Panc1 (cell line): ENCODE data around the gene ZYX. TPM values are rescaled to one million over a fixed set of nuclear protein-coding genes. Genes with fewer than 3 reads are reported as not detected.

ENCODE experiments used
- ATAC-seq: fragments of 200-7000 bp; cut with Tn5 transposase; 2 replicates; pipeline ENCODE4 v1.9.1; 2020; ENCODE audit warnings: mild to moderate bottlenecking, moderate library complexity
- BruUV-seq: library from RNA; stranded (reverse); fragments of 400-500 nt; replicated peaks from 2 replicates; lab custom pipeline; 2021; lab: Mats Ljungman, UMichigan
- CTCF ChIA-PET: fragments of 300-600 bp; sonication (Branson Sonifier 250); formaldehyde crosslinking; loops from one replicate; lab custom pipeline; 2022; ENCODE audit warnings: antibody characterized with exemption; lab: Charles Lee
- POLR2A ChIA-PET: fragments of 300-600 bp; sonication (Branson Sonifier 250); formaldehyde crosslinking; loops from one replicate; lab custom pipeline; 2022; ENCODE audit warnings: antibody characterized with exemption; lab: Charles Lee
- DNase-seq: peaks from one replicate; pipeline ENCODE4 v3.0.0-alpha.2; 2010; ENCODE audit warnings: low read depth, low spot score
- H3K27ac ChIP-seq: 2 replicates; pipeline ENCODE4 v1.5.1; 2011; ENCODE audit warnings: mild to moderate bottlenecking, low read length, inconsistent platforms
- H3K27me3 ChIP-seq: fragments of 200-500 bp; sonication (Bioruptor generic); 2 replicates; pipeline ENCODE4 v1.6.0; 2014; ENCODE audit warnings: low read length, inconsistent platforms; ENCODE audit not compliant: control insufficient read depth, insufficient read depth
- H3K36me3 ChIP-seq: fragments of 200-500 bp; sonication (Bioruptor generic); 2 replicates; pipeline ENCODE4 v1.5.1; 2014; ENCODE audit warnings: inconsistent platforms, mild to moderate bottlenecking, low read length, moderate library complexity; ENCODE audit not compliant: control insufficient read depth, insufficient read depth
- H3K4me1 ChIP-seq: 2 replicates; pipeline ENCODE4 v1.5.1; 2011; ENCODE audit warnings: inconsistent platforms, mild to moderate bottlenecking, low read length, moderate library complexity; ENCODE audit not compliant: control insufficient read depth, insufficient read depth
- H3K4me3 ChIP-seq, 2 experiments: 2 replicates each; pipeline ENCODE4 v1.5.1; 2011 to 2012; ENCODE audit warnings: low read depth in 2 of 2, low read length in 2 of 2, mild to moderate bottlenecking in 2 of 2, inconsistent platforms in 1 of 2, moderate library complexity in 1 of 2
- H3K9me3 ChIP-seq: fragments of 200-500 bp; sonication (Bioruptor generic); 2 replicates; pipeline ENCODE4 v1.5.1; 2014; ENCODE audit warnings: low read depth, mild to moderate bottlenecking, inconsistent platforms, low read length, moderate library complexity; ENCODE audit not compliant: control insufficient read depth, insufficient read depth
- CTCF ChIP-seq: fragments of 450-650 bp; IDR thresholded peaks from 2 replicates; pipeline ENCODE4 v1.5.1; 2017; ENCODE audit warnings: mild to moderate bottlenecking
- POLR2AphosphoS5 ChIP-seq: IDR thresholded peaks from 2 replicates; pipeline ENCODE4 v1.6.1; 2012; ENCODE audit warnings: mild to moderate bottlenecking, low read depth, low read length, moderate library complexity
- SIN3A ChIP-seq: IDR thresholded peaks from 2 replicates; pipeline ENCODE4 v1.6.1; 2012; ENCODE audit warnings: low read depth, mild to moderate bottlenecking, low read length, moderate library complexity, borderline replicate concordance; ENCODE audit not compliant: insufficient read depth
- TCF7L2 ChIP-seq: IDR thresholded peaks from 2 replicates; pipeline ENCODE4 v1.6.1; 2011; ENCODE audit warnings: mild to moderate bottlenecking, low read depth, low read length, inconsistent platforms
- in situ Hi-C: cut with HindIII; loops from 2 replicates; pipeline ENCODE4 v1.10.0; 2016; ENCODE audit warnings: low sequenced_read_pairs, low pct_unique_long_range_greater_than_20kb
- intact Hi-C: fragments of 100-400 bp; cut with micrococcal nuclease; formaldehyde crosslinking; loops from one replicate; pipeline ENCODE4 v1.10.0; 2022; ENCODE audit not compliant: unreplicated experiment
- total RNA-seq: library from RNA; stranded (reverse); gene quantifications from one replicate; pipeline ENCODE4 v1.2.1, GENCODE V29; 2021; ENCODE audit not compliant: unreplicated experiment
- TF ChIP-seq, protein P1 (sequence below), 2 experiments: IDR thresholded peaks; 2 replicates each; pipeline ENCODE4 v1.6.1; 2011 to 2012; ENCODE audit warnings: low read depth in 2 of 2, control low read depth in 1 of 2, low read length in 1 of 2, mild to moderate bottlenecking in 1 of 2, moderate library complexity in 1 of 2; ENCODE audit not compliant: insufficient read depth in 1 of 2

ZYX gene
- total RNA-seq, 1 experiment from 2014 or later, result 169 TPM

- ATAC-seq, result peak; percentile 76
- DNase-seq, result peak; percentile 75
- H3K9me3 ChIP-seq, result no peaks in the 10 kb centered on the region
- peak overlapping the region; percentile 86 for H3K27ac ChIP-seq
- TF ChIP-seq, protein P1, sequence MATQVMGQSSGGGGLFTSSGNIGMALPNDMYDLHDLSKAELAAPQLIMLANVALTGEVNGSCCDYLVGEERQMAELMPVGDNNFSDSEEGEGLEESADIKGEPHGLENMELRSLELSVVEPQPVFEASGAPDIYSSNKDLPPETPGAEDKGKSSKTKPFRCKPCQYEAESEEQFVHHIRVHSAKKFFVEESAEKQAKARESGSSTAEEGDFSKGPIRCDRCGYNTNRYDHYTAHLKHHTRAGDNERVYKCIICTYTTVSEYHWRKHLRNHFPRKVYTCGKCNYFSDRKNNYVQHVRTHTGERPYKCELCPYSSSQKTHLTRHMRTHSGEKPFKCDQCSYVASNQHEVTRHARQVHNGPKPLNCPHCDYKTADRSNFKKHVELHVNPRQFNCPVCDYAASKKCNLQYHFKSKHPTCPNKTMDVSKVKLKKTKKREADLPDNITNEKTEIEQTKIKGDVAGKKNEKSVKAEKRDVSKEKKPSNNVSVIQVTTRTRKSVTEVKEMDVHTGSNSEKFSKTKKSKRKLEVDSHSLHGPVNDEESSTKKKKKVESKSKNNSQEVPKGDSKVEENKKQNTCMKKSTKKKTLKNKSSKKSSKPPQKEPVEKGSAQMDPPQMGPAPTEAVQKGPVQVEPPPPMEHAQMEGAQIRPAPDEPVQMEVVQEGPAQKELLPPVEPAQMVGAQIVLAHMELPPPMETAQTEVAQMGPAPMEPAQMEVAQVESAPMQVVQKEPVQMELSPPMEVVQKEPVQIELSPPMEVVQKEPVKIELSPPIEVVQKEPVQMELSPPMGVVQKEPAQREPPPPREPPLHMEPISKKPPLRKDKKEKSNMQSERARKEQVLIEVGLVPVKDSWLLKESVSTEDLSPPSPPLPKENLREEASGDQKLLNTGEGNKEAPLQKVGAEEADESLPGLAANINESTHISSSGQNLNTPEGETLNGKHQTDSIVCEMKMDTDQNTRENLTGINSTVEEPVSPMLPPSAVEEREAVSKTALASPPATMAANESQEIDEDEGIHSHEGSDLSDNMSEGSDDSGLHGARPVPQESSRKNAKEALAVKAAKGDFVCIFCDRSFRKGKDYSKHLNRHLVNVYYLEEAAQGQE (IDR thresholded peaks at IDR 0.05; ENCODE audit: insufficient read depth in 1 of 2, low read depth in 2 of 2, low read length in 1 of 2), result no peak
- peak; percentile 0; the same call in 1 of the 2 replicates for TF ChIP-seq POLR2AphosphoS5
- TF ChIP-seq CTCF, result peak; percentile 96
- TF ChIP-seq SIN3A, result 0 out of 2 replicates have a peak, but pooled peaks have one; percentile 31
- TF ChIP-seq TCF7L2, result no peak
- H3K4me1 ChIP-seq, result peaks cover 12% of the 10 kb centered on the region; the same call in 1 of the 2 replicates
- ChIA-PET CTCF (interaction anchor here (0.7 to 1.0 kb wide), 6 partner anchors 9 to 782 kb away, joined by 3 to 8 read pairs (median 6); no protein-coding TSS in a partner anchor), POLR2A (interaction anchor here (0.7 kb wide), 1 partner anchor 92 kb away, joined by 6 read pairs; no protein-coding TSS in a partner anchor)
- intact Hi-C loops, result no loop called here
- peaks cover 5% of the 10 kb centered on the region; the same call in 1 of the 2 replicates for H3K36me3 ChIP-seq
- H3K4me3 ChIP-seq, result peak overlapping the region; percentile 80 to 96
- in situ Hi-C loops, result no loop called here
- BruUV-seq, result no TSS peak
- H3K27me3 ChIP-seq, result no peaks in the 10 kb centered on the region
Observed at GRCh38 chr7:143380260-143380645, 892 bp upstream of the ZYX start.

DNA sequence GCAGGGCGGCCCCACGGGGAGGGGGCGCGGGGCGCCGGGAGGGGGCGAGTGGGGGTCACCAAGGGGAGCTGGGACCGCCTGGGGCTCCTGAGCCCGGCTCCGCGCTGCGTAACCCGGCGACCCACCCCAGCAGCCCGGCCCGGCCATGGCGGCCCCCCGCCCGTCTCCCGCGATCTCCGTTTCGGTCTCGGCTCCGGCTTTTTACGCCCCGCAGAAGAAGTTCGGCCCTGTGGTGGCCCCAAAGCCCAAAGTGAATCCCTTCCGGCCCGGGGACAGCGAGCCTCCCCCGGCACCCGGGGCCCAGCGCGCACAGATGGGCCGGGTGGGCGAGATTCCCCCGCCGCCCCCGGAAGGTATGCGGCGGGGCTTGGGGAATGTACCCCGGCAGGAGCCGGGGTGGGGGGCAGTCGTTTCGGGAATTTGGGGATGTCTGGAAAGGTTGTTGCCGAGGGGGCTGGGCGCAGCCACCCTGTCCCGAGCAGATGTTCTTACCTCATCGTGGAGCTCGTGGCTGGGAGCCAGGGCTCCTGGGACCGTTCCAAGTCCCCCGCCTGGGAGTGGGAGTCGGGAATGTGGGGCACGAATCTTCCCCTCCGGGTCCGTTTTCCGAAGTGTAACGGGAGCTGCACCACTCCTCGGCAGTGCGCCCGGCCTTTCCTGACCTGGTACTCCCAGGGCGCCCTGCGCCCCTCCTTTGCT lies 431 bp downstream of the ZYX start:
- no peak; the same call in 1 of the 2 replicates for ATAC-seq
- H3K9me3 ChIP-seq, result no peaks in the 10 kb centered on the region
- H3K36me3 ChIP-seq, result peaks cover 5% of the 10 kb centered on the region; the same call in 1 of the 2 replicates
- TF ChIP-seq, protein P1 (IDR thresholded peaks at IDR 0.05; ENCODE audit: insufficient read depth in 1 of 2, low read depth in 2 of 2, low read length in 1 of 2), result no peak
- TF ChIP-seq POLR2AphosphoS5, result no peak
- no peak for TF ChIP-seq TCF7L2
- TF ChIP-seq SIN3A, result no peak
- TF ChIP-seq CTCF, result no peak
- in situ Hi-C loops (no loop called here), intact Hi-C loops (no loop called here)
- H3K27ac ChIP-seq, result peak overlapping the region; percentile 82
- H3K4me3 ChIP-seq, result peak overlapping the region; percentile 80 to 96
- ChIA-PET CTCF (no interaction called here), POLR2A (no interaction called here)
- H3K4me1 ChIP-seq, result peaks cover 12% of the 10 kb centered on the region; the same call in 1 of the 2 replicates
- no peak for DNase-seq
- no peaks in the 10 kb centered on the region for H3K27me3 ChIP-seq
- BruUV-seq, result no TSS peak
